HepG2 (cell line): Measurements from ENCODE around the gene DST. TPM values are rescaled to one million over a fixed set of nuclear protein-coding genes. Genes with fewer than 3 reads are reported as not detected.

Source experiments
- ATAC-seq: fragments of 200-7000 bp; cut with Tn5 transposase; 3 replicates; pipeline ENCODE4 v1.9.1; 2020; ENCODE audit warnings: mild to moderate bottlenecking, moderate library complexity
- BruUV-seq: library from RNA; stranded (reverse); fragments of 400-500 nt; replicated peaks from 2 replicates; lab custom pipeline; 2021; lab: Mats Ljungman, UMichigan
- CTCF ChIA-PET: fragments of 300-600 bp; formaldehyde crosslinking; extraction: SDS; loops from one replicate; lab custom pipeline; 2021; ENCODE audit warnings: low total read pairs, inconsistent platforms, low intra/inter-chr PET ratio; lab: Yijun Ruan, JAX
- POLR2A ChIA-PET: fragments of 350-600 bp; sonication (Branson Sonifier 250); formaldehyde crosslinking; loops from one replicate; lab custom pipeline; 2020; ENCODE audit warnings: antibody characterized with exemption, inconsistent platforms; lab: Yijun Ruan, JAX
- DNase-seq: peaks from one replicate; pipeline ENCODE4 v3.0.0-alpha.2; 2015; ENCODE audit warnings: low spot score
- FAIRE-seq: peaks from 3 replicates; lab custom pipeline; 2011; peaks lifted over from hg19 to GRCh38; lab: Jason Lieb, UNC
- H2AFZ ChIP-seq: one replicate; pipeline ENCODE4 v1.6.1; 2011; ENCODE audit warnings: low read length, inconsistent platforms
- H3K27ac ChIP-seq: fragments of 300-600 bp; 3 replicates; pipeline ENCODE4 v1.8.0; 2011; ENCODE audit warnings: mixed run types, mild to moderate bottlenecking, mixed read lengths, low read length, inconsistent platforms; ENCODE audit not compliant: insufficient read depth; ENCODE audit errors: extremely low read length
- H3K27me3 ChIP-seq, 2 experiments: fragments of 200-600 bp in 1 of 2; 2 replicates in 1 of 2; 3 replicates in 1 of 2; pipeline versions ENCODE4 v1.6.0 to v1.8.0; 2011; ENCODE audit warnings: low read length in 2 of 2, mild to moderate bottlenecking in 2 of 2, moderate library complexity in 2 of 2, inconsistent platforms in 1 of 2; ENCODE audit not compliant: insufficient read depth in 2 of 2, control insufficient read depth in 1 of 2
- H3K36me3 ChIP-seq, 2 experiments: fragments of 200-600 bp in 1 of 2; replicated peaks in 1 of 2; 2 replicates in 1 of 2; 3 replicates in 1 of 2; pipeline versions ENCODE4 v1.5.1 to v1.8.0; 2011; ENCODE audit warnings: low read length in 2 of 2, inconsistent platforms in 1 of 2; ENCODE audit not compliant: insufficient read depth in 2 of 2, control insufficient read depth in 1 of 2
- H3K4me1 ChIP-seq: 2 replicates; pipeline ENCODE4 v1.5.1; 2012; ENCODE audit warnings: low read length, inconsistent platforms; ENCODE audit not compliant: insufficient read depth
- H3K4me2 ChIP-seq: 2 replicates; pipeline ENCODE4 v1.6.0; 2011; ENCODE audit warnings: low read depth, low read length, inconsistent platforms
- H3K4me3 ChIP-seq, 3 experiments: fragments of 200-600 bp in 1 of 3; sonication (generic), shearing (Covaris generic) in 1 of 3; replicated peaks in 1 of 3; 2 replicates each; pipeline ENCODE4 v1.5.1; 2011 to 2016; ENCODE audit warnings: low read length in 3 of 3, inconsistent platforms in 2 of 3, low read depth in 2 of 3, mild to moderate bottlenecking in 2 of 3, control low read depth in 1 of 3, mixed read lengths in 1 of 3; ENCODE audit not compliant: insufficient read depth in 1 of 3
- H3K79me2 ChIP-seq: one replicate; pipeline ENCODE4 v1.6.1; 2011; ENCODE audit warnings: low read length, inconsistent platforms; ENCODE audit not compliant: insufficient read depth
- H3K9ac ChIP-seq: 2 replicates; pipeline ENCODE4 v1.6.0; 2011; ENCODE audit warnings: mild to moderate bottlenecking, low read depth, low read length, inconsistent platforms; ENCODE audit not compliant: insufficient read depth
- H3K9me3 ChIP-seq: 2 replicates; pipeline ENCODE4 v1.5.1; 2012; ENCODE audit warnings: mild to moderate bottlenecking, low read length
- H4K20me1 ChIP-seq: 2 replicates; pipeline ENCODE4 v1.6.0; 2011; ENCODE audit warnings: inconsistent platforms, mild to moderate bottlenecking, low read length, moderate library complexity; ENCODE audit not compliant: insufficient read depth
- EHMT2 ChIP-seq: fragments of 200-600 bp; sonication (generic); IDR thresholded peaks from 2 replicates; pipeline ENCODE4 v1.7.0; 2017; ENCODE audit warnings: antibody characterized with exemption, low read depth, low read length, borderline replicate concordance
- HNRNPK ChIP-seq: fragments of 200-400 bp; formaldehyde crosslinking; IDR thresholded peaks from 2 replicates; pipeline ENCODE4 v1.6.1; 2018; ENCODE audit warnings: low read length, low read depth, moderate library complexity, mild to moderate bottlenecking; ENCODE audit not compliant: poor library complexity, severe bottlenecking
- HNRNPLL ChIP-seq: fragments of 200-400 bp; formaldehyde crosslinking; IDR thresholded peaks from 2 replicates; pipeline ENCODE4 v1.6.1; 2017; ENCODE audit warnings: mild to moderate bottlenecking, low read depth, low read length; ENCODE audit not compliant: poor library complexity, severe bottlenecking
- MED1 ChIP-seq: sonication (generic); formaldehyde crosslinking; IDR thresholded peaks from 2 replicates; pipeline ENCODE4 v1.4.0; 2020; ENCODE audit warnings: missing genetic modification reagents
- ZFY ChIP-seq: sonication (generic); formaldehyde crosslinking; IDR thresholded peaks from 2 replicates; pipeline ENCODE4 v1.4.0; 2020; ENCODE audit warnings: missing genetic modification reagents
- ZNF121 ChIP-seq: sonication (generic); formaldehyde crosslinking; IDR thresholded peaks from 2 replicates; pipeline ENCODE4 v1.5.0; 2020; ENCODE audit warnings: mild to moderate bottlenecking, missing genetic modification reagents
- ZNF224 ChIP-seq: sonication (generic); formaldehyde crosslinking; IDR thresholded peaks from 2 replicates; pipeline ENCODE4 v1.5.0; 2020; ENCODE audit warnings: mild to moderate bottlenecking, missing genetic modification reagents
- ZNF547 ChIP-seq: sonication (generic); formaldehyde crosslinking; IDR thresholded peaks from 2 replicates; pipeline ENCODE4 v1.5.1; 2020; ENCODE audit warnings: mild to moderate bottlenecking, missing genetic modification reagents
- ZNF782 ChIP-seq: sonication (generic); formaldehyde crosslinking; IDR thresholded peaks from 2 replicates; pipeline ENCODE4 v1.4.0; 2020; ENCODE audit warnings: missing genetic modification reagents, mild to moderate bottlenecking, borderline replicate concordance
- ZNF850 ChIP-seq: sonication (generic); formaldehyde crosslinking; conservative IDR thresholded peaks from 2 replicates; pipeline ENCODE4 v1.9.0; 2021; ENCODE audit warnings: mild to moderate bottlenecking, missing genetic modification reagents
- WGBS: methylation state at CpG from one replicate; pipeline ENCODE4 v1.1.6; 2017; ENCODE audit warnings: low lambda C conversion rate; 5-methylcytosine and 5-hydroxymethylcytosine counted together
- in situ Hi-C: cut with HindIII; loops from 2 replicates; pipeline ENCODE4 v1.10.0; 2017; ENCODE audit warnings: low pct_unique_long_range_greater_than_20kb; ENCODE audit not compliant: extremely low pct_ligation_motif_present
- intact Hi-C: fragments of 100-400 bp; cut with micrococcal nuclease; formaldehyde crosslinking; loops from one replicate; pipeline ENCODE4 v1.10.0; 2022; ENCODE audit not compliant: unreplicated experiment
- polyA plus RNA-seq, 8 experiments: library from polyadenylated mRNA; depleted of rRNA in 3 of 8; stranded (reverse) in 7 of 8; unstranded in 1 of 8; fragments of >200 nt; fragmentation: Illumina TruSeq in 4 of 8; extraction: Trizol in 4 of 8; gene quantifications; 2 replicates each; pipeline versions ENCODE4 v1.2.1 to v1.2.3, GENCODE V29; 2011 to 2016; ENCODE audit warnings: low read depth in 4 of 8, missing spikeins in 1 of 8, mixed read lengths in 1 of 8; ENCODE audit not compliant: insufficient read depth in 1 of 8
- total RNA-seq, 5 experiments: library from RNA; depleted of rRNA; stranded (reverse); fragments of >200 nt; fragmentation: Illumina TruSeq; extraction: Trizol; gene quantifications; 2 replicates each; pipeline ENCODE4 v1.2.3, GENCODE V29; 2016; ENCODE audit warnings: low read depth in 1 of 5
- TF ChIP-seq, protein P1 (sequence below): IDR thresholded peaks from 2 replicates; pipeline ENCODE4 v1.6.1; 2012; ENCODE audit warnings: low read depth, low read length, improper control_type of control experiment
- TF ChIP-seq, protein P2 (sequence below): sonication (generic); formaldehyde crosslinking; IDR thresholded peaks from 2 replicates; pipeline ENCODE4 v1.5.0; 2020; ENCODE audit warnings: missing genetic modification reagents
- TF ChIP-seq, protein P3 (sequence below): fragments of 450-650 bp; IDR thresholded peaks from 2 replicates; pipeline ENCODE4 v1.6.1; 2017
- TF ChIP-seq, protein P4 (sequence below): sonication (generic); formaldehyde crosslinking; IDR thresholded peaks from 2 replicates; pipeline ENCODE4 v1.4.0; 2020; ENCODE audit warnings: missing genetic modification reagents
- TF ChIP-seq, protein P5 (sequence below): sonication (generic); formaldehyde crosslinking; IDR thresholded peaks from 2 replicates; pipeline ENCODE4 v1.4.0; 2020; ENCODE audit warnings: missing genetic modification reagents

Gene DST
- total and polyA plus RNA-seq, 2 of the 13 experiments (the other 11 are each of a cell fraction or from before 2014, with no cell fraction given): 64.4 to 89.0 TPM

DNA sequence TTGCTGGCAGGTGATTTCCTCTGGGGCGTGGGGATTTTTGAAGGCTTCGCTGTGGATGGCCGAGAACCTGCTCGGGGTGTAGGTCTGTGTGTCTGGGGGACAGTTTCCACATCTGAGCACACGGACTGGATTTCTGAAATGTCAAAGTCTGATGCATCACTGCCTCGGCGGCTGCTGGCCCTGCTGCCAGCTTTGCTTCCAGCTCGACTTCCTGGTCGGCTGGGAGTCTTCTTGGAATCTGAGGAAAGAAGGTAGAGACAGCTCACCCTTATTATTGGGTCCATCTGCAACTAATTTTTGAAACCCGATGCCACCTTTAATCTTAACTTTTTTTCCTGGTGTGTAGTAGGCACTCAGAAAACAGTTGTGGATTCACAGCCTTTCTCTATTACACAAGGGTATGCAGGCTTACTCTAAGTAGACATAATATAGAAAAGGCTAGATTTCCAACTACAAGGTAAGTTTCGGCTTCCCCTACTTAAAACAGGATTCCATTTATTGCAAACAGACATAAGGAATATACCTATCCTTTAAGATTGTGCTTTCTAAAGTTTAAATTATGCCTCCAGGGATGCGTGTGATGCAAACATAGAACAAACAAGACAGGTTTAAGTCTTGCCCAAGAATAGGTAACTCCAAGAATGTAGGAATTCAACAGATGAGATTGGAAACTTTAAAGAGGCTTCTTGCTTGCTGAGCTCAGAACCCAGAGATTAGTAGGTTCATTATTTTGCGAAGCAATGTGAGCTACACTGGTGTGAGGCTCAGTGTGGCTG, 183.5 kb downstream of the DST start:
- intact Hi-C loops: no loop called here
- BruUV-seq: no TSS peak
- in situ Hi-C loops: no loop called here
- no peak for TF ChIP-seq HNRNPLL
- TF ChIP-seq HNRNPK: no peak
- TF ChIP-seq, protein P1, sequence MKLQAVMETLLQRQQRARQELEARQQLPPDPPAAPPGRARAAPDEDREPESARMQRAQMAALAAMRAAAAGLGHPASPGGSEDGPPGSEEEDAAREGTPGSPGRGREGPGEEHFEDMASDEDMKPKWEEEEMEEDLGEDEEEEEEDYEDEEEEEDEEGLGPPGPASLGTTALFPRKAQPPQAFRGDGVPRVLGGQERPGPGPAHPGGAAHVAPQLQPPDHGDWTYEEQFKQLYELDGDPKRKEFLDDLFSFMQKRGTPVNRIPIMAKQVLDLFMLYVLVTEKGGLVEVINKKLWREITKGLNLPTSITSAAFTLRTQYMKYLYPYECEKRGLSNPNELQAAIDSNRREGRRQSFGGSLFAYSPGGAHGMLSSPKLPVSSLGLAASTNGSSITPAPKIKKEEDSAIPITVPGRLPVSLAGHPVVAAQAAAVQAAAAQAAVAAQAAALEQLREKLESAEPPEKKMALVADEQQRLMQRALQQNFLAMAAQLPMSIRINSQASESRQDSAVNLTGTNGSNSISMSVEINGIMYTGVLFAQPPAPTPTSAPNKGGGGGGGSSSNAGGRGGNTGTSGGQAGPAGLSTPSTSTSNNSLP: no peak
- no peak for TF ChIP-seq ZNF782
- TF ChIP-seq, protein P2, sequence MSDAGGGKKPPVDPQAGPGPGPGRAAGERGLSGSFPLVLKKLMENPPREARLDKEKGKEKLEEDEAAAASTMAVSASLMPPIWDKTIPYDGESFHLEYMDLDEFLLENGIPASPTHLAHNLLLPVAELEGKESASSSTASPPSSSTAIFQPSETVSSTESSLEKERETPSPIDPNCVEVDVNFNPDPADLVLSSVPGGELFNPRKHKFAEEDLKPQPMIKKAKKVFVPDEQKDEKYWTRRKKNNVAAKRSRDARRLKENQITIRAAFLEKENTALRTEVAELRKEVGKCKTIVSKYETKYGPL (CRISPR knock-in tag): no peak
- TF ChIP-seq, protein P3, sequence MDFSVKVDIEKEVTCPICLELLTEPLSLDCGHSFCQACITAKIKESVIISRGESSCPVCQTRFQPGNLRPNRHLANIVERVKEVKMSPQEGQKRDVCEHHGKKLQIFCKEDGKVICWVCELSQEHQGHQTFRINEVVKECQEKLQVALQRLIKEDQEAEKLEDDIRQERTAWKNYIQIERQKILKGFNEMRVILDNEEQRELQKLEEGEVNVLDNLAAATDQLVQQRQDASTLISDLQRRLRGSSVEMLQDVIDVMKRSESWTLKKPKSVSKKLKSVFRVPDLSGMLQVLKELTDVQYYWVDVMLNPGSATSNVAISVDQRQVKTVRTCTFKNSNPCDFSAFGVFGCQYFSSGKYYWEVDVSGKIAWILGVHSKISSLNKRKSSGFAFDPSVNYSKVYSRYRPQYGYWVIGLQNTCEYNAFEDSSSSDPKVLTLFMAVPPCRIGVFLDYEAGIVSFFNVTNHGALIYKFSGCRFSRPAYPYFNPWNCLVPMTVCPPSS: no peak
- TF ChIP-seq ZNF547: no peak
- TF ChIP-seq, protein P4, sequence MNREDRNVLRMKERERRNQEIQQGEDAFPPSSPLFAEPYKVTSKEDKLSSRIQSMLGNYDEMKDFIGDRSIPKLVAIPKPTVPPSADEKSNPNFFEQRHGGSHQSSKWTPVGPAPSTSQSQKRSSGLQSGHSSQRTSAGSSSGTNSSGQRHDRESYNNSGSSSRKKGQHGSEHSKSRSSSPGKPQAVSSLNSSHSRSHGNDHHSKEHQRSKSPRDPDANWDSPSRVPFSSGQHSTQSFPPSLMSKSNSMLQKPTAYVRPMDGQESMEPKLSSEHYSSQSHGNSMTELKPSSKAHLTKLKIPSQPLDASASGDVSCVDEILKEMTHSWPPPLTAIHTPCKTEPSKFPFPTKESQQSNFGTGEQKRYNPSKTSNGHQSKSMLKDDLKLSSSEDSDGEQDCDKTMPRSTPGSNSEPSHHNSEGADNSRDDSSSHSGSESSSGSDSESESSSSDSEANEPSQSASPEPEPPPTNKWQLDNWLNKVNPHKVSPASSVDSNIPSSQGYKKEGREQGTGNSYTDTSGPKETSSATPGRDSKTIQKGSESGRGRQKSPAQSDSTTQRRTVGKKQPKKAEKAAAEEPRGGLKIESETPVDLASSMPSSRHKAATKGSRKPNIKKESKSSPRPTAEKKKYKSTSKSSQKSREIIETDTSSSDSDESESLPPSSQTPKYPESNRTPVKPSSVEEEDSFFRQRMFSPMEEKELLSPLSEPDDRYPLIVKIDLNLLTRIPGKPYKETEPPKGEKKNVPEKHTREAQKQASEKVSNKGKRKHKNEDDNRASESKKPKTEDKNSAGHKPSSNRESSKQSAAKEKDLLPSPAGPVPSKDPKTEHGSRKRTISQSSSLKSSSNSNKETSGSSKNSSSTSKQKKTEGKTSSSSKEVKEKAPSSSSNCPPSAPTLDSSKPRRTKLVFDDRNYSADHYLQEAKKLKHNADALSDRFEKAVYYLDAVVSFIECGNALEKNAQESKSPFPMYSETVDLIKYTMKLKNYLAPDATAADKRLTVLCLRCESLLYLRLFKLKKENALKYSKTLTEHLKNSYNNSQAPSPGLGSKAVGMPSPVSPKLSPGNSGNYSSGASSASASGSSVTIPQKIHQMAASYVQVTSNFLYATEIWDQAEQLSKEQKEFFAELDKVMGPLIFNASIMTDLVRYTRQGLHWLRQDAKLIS (CRISPR knock-in tag): no peak
- TF ChIP-seq EHMT2: no peak
- TF ChIP-seq ZNF224 (CRISPR knock-in tag): no peak
- no peak for TF ChIP-seq MED1 (CRISPR knock-in tag)
- no peak for TF ChIP-seq ZNF850 (CRISPR knock-in tag)
- TF ChIP-seq, protein P5, sequence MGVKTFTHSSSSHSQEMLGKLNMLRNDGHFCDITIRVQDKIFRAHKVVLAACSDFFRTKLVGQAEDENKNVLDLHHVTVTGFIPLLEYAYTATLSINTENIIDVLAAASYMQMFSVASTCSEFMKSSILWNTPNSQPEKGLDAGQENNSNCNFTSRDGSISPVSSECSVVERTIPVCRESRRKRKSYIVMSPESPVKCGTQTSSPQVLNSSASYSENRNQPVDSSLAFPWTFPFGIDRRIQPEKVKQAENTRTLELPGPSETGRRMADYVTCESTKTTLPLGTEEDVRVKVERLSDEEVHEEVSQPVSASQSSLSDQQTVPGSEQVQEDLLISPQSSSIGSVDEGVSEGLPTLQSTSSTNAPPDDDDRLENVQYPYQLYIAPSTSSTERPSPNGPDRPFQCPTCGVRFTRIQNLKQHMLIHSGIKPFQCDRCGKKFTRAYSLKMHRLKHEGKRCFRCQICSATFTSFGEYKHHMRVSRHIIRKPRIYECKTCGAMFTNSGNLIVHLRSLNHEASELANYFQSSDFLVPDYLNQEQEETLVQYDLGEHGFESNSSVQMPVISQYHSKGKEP: no peak
- no peak for TF ChIP-seq ZNF121 (CRISPR knock-in tag)
- TF ChIP-seq ZFY (CRISPR knock-in tag): no peak

More for the DNA sequence above, 183.5 kb downstream of the DST start:
- Histone ChIP-seq H3K4me3 (no peak overlapping the region), H4K20me1 (no peaks in the 10 kb centered on the region), H3K27ac (no peak overlapping the region), H3K79me2 (no peaks in the 10 kb centered on the region), H3K9me3 (no peaks in the 10 kb centered on the region), H3K4me2 (no peak overlapping the region), H3K9ac (no peak overlapping the region), H3K27me3 (no peaks in the 10 kb centered on the region), H3K36me3 (peaks cover 17 to 39% of the 10 kb centered on the region in 2 experiments), H2AFZ (no peak overlapping the region), H3K4me1 (no peaks in the 10 kb centered on the region)
- FAIRE-seq: no peak
- no peak for ATAC-seq
- POLR2A ChIA-PET: no interaction called here
- CTCF ChIA-PET: no interaction called here
- WGBS: 98% methylated on average over 13 of the region's 13 CpGs
- no peak for DNase-seq
